Aorta (tissue), 5 donors: ENCODE data around the gene TEX101. TPM values are rescaled to one million over a fixed set of nuclear protein-coding genes. Genes with fewer than 3 reads are reported as not detected.
"Not testable (repeated sequence)": the region's sequence is repeated elsewhere in the genome, so short reads cannot be mapped to it uniquely, and the experiment has no call there.

ENCODE experiments used
- ATAC-seq: fragments of 200-7000 bp; cut with Tn5 transposase; one replicate; pipeline ENCODE4 v1.9.1; 2022; ENCODE audit warnings: moderate library complexity; ENCODE audit not compliant: low FRiP score
- DNase-seq, 2 donors: peaks; one replicate each; pipeline ENCODE4 v3.0.0-alpha.2; 2020
- H3K27ac ChIP-seq, 2 donors: one replicate each; pipeline ENCODE4 v1.5.1; 2013; ENCODE audit warnings: low read length in 2 of 2, mild to moderate bottlenecking in 2 of 2, moderate library complexity in 2 of 2, control low read depth in 1 of 2, inconsistent platforms in 1 of 2, low read depth in 1 of 2
- H3K27me3 ChIP-seq, 2 donors: one replicate each; pipeline ENCODE4 v1.6.1; 2013; ENCODE audit warnings: control low read depth in 1 of 2, low read length in 1 of 2, mild to moderate bottlenecking in 1 of 2, moderate library complexity in 1 of 2; ENCODE audit not compliant: insufficient read depth in 2 of 2, control insufficient read depth in 1 of 2
- H3K36me3 ChIP-seq, 2 donors: one replicate each; pipeline ENCODE4 v1.6.1; 2013; ENCODE audit warnings: control low read depth in 1 of 2, low read length in 1 of 2, mild to moderate bottlenecking in 1 of 2; ENCODE audit not compliant: insufficient read depth in 2 of 2, control insufficient read depth in 1 of 2
- H3K4me1 ChIP-seq, 2 donors: one replicate each; pipeline ENCODE4 v1.6.1; 2013; ENCODE audit warnings: low read length in 2 of 2, control low read depth in 1 of 2, mild to moderate bottlenecking in 1 of 2, moderate library complexity in 1 of 2; ENCODE audit not compliant: insufficient read depth in 2 of 2, control insufficient read depth in 1 of 2
- H3K4me3 ChIP-seq, 2 donors: one replicate each; pipeline ENCODE4 v1.5.1; 2013; ENCODE audit warnings: low read length in 2 of 2, control low read depth in 1 of 2, mild to moderate bottlenecking in 1 of 2
- H3K9me3 ChIP-seq: one replicate; pipeline ENCODE4 v1.6.1; 2013; ENCODE audit warnings: mild to moderate bottlenecking, low read length; ENCODE audit not compliant: control insufficient read depth
- WGBS, 2 donors: extraction: QIAGEN DNeasy Blood & Tissue Kit; methylation state at CpG; one replicate each; pipeline ENCODE4 v1.1.7; 2013; 5-methylcytosine and 5-hydroxymethylcytosine counted together
- intact Hi-C, 2 donors: fragments of 100-400 bp; cut with DNase I; formaldehyde crosslinking; loops; one replicate each; pipeline versions ENCODE4 v1.14.2 to v1.15.0; 2022
- long read RNA-seq, 2 donors: library from polyadenylated mRNA; unstranded; transcript quantifications; one replicate each; pipeline ENCODE4 v2.0.0, GENCODE V29; 2020 to 2021
- polyA plus RNA-seq, 2 donors: library from polyadenylated mRNA; stranded (reverse); fragments of 200-250 nt; gene quantifications; one replicate each; pipeline ENCODE4 v1.2.3, GENCODE V29; 2013
- total RNA-seq, 2 donors: library from RNA; stranded (reverse); fragmentation: NEBNext Ultra II Directional; extraction: Animal tissue kit (Norgen Biotek cat#: 25700); gene quantifications; one replicate each; pipeline ENCODE4 v1.2.1, GENCODE V29; 2021
- donor health status: healthy with polysubstance abuse.
- donor health status: Bipolar disorder and iron deficiency.
- donor health status: DM: no; HTN: no; CAD: no.
- donor health status: DM: no; HTN: no; CAD: no.
- donor health status: DM: yes; HTN: yes; CAD: no.

Gene TEX101
- total RNA-seq (not detected), polyA plus RNA-seq (not detected)
- long read RNA-seq, donor 1: 0 reads
- long read RNA-seq, donor 2: 0 reads

- no peaks in the 10 kb centered on the region for H3K4me1 ChIP-seq
- WGBS, 2 donors: 93 to 98% methylated on average over 21 of the region's 21 CpGs
- no peak within 1 kb of the TSS for H3K4me3 ChIP-seq
- no peak for ATAC-seq
- DNase-seq: no peak
- no peaks in the 10 kb centered on the region for H3K36me3 ChIP-seq
- H3K27ac ChIP-seq: no peak within 1 kb of the TSS
- intact Hi-C loops: no loop called here
- no peaks in the 10 kb centered on the region for H3K9me3 ChIP-seq
- no peaks in the 10 kb centered on the region for H3K27me3 ChIP-seq
These were observed at the start of gene TEX101 for GRCh38 chr19:43414554-43414953. Gene TEX101, plus strand, starts transcription at chr19:43414890. Its CDS starts 1,030 bp downstream, at chr19:43415920.

- DNase-seq, H3K4me1 ChIP-seq, ATAC-seq, H3K36me3 ChIP-seq, H3K27ac ChIP-seq, H3K4me3 ChIP-seq, intact Hi-C loops, H3K9me3 ChIP-seq, H3K27me3 ChIP-seq: not testable (repeated sequence)
- 85 to 95% methylated on average over 5 of the region's 9 CpGs for WGBS, 2 donors
These were observed 49.0 kb upstream of the TEX101 start for GRCh38 chr19:43365677-43366076.

- ATAC-seq (no peak), DNase-seq (no peak)
- no peaks in the 10 kb centered on the region for H3K36me3 ChIP-seq
- WGBS, 2 donors: 78% methylated on average over 1 to 2 of the region's 2 CpGs
- H3K27ac ChIP-seq: no peak overlapping the region
- H3K4me1 ChIP-seq: no peaks in the 10 kb centered on the region
- no peak overlapping the region for H3K4me3 ChIP-seq
- no peaks in the 10 kb centered on the region for H3K27me3 ChIP-seq
- H3K9me3 ChIP-seq: no peaks in the 10 kb centered on the region
- intact Hi-C loops: no loop called here
These were observed 46.9 kb upstream of the TEX101 start for GRCh38 chr19:43367822-43368221.

GRCh38 chr19:43368897-43369296, 45.8 kb upstream of the TEX101 start:
- H3K4me3 ChIP-seq, H3K27me3 ChIP-seq, H3K9me3 ChIP-seq, intact Hi-C loops, H3K27ac ChIP-seq, H3K36me3 ChIP-seq, DNase-seq, ATAC-seq, H3K4me1 ChIP-seq: not testable (repeated sequence)
- WGBS, 2 donors: 46 to 61% methylated on average over 5 of the region's 9 CpGs

DNA sequence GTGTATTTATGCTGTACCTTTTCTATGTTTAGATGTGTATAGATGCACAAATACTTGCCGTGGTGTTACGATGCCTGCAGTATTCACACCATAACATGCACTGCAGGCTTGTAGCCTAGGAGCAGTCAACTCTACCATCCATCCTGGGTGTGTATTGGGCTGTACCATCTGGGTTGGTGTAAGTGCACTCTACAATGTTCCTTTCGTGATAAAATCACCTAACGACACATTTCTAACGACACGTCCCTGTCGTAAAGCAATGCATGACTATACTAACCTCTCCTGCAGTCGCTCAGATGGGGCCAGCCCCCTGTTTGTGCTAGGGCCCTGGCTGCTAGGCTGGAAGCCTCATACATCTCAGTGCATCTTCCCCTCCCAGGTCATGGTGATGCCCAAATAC, 42.8 kb upstream of the TEX101 start:
- Histone ChIP-seq H3K9me3 (no peaks in the 10 kb centered on the region), H3K4me3 (no peak overlapping the region), H3K27me3 (no peaks in the 10 kb centered on the region), H3K4me1 (no peaks in the 10 kb centered on the region), H3K27ac (no peak overlapping the region), H3K36me3 (no peaks in the 10 kb centered on the region)
- WGBS, 2 donors: 72 to 74% methylated on average over 8 of the region's 8 CpGs
- intact Hi-C loops: no loop called here
- no peak for ATAC-seq
- DNase-seq: no peak

- intact Hi-C loops: no loop called here
- 71 to 82% methylated on average over 7 of the region's 7 CpGs for WGBS, 2 donors
These were observed 42.2 kb upstream of the TEX101 start for GRCh38 chr19:43372462-43372861.

GRCh38 chr19:43377624-43378023, 37.1 kb upstream of the TEX101 start:
- DNase-seq, H3K36me3 ChIP-seq, intact Hi-C loops, ATAC-seq, H3K4me1 ChIP-seq, H3K27me3 ChIP-seq, H3K9me3 ChIP-seq, H3K27ac ChIP-seq, H3K4me3 ChIP-seq: not testable (repeated sequence)
- no CpG with 5 or more reads among the region's 3 CpGs for WGBS, 2 donors

More at GRCh38 chr19:43372462-43372861, 42.2 kb upstream of the TEX101 start:
- no peaks in the 10 kb centered on the region for H3K4me1 ChIP-seq
- DNase-seq (no peak), ATAC-seq (no peak)
- no peaks in the 10 kb centered on the region for H3K36me3 ChIP-seq
- no peaks in the 10 kb centered on the region for H3K27me3 ChIP-seq
- H3K4me3 ChIP-seq: no peak overlapping the region
- no peaks in the 10 kb centered on the region for H3K9me3 ChIP-seq
- no peak overlapping the region for H3K27ac ChIP-seq

- H3K9me3 ChIP-seq: no peaks in the 10 kb centered on the region
- ATAC-seq (no peak), DNase-seq (no peak)
- H3K4me1 ChIP-seq: no peaks in the 10 kb centered on the region
- no peaks in the 10 kb centered on the region for H3K27me3 ChIP-seq
- intact Hi-C loops: no loop called here
- H3K27ac ChIP-seq: no peak overlapping the region
- no peaks in the 10 kb centered on the region for H3K36me3 ChIP-seq
- 41 to 60% methylated on average over 13 to 14 of the region's 14 CpGs for WGBS, 2 donors
- H3K4me3 ChIP-seq: no peak overlapping the region
These were observed 34.7 kb upstream of the TEX101 start for GRCh38 chr19:43380008-43380407.

DNA sequence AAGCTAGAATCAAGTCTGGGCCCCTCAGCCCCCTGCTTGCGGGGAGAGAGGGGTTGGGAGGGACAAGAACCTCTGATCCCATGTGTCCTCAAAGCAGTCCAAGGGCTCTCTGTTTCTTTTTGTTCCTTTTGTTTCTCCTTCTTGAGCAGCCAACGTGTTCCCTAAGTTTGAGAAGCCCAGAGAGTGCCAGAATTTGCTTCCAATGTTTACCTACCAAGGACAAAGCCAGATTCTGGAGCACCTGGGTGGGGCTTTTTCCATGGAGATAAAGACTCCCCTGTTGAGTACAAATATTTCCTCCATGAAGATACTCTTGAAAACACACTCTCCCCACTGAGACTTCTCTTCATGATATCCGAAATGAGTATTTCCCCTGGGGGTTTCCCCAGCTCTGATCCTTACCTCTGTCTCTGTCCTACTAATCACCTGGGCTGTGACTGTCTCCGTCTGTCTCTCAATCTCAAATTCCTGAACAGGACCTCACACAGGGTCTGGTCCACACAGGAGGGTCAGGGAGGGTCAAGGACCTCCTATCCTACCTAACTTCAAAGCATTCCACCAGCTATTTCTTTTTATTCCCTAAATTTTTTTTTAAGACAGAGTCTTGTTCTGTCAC, 33.8 kb upstream of the TEX101 start:
- no peaks in the 10 kb centered on the region for H3K27me3 ChIP-seq
- WGBS, 2 donors: 49 to 51% methylated on average over 4 of the region's 4 CpGs
- DNase-seq (no peak), ATAC-seq (no peak)
- H3K4me3 ChIP-seq: no peak overlapping the region
- intact Hi-C loops: no loop called here
- no peaks in the 10 kb centered on the region for H3K36me3 ChIP-seq
- H3K27ac ChIP-seq: no peak overlapping the region
- H3K9me3 ChIP-seq: no peaks in the 10 kb centered on the region
- no peaks in the 10 kb centered on the region for H3K4me1 ChIP-seq
